ENCODE data around the gene PKD1L1. TPM values are rescaled to one million over a fixed set of nuclear protein-coding genes. Genes with fewer than 3 reads are reported as not detected.

Gene PKD1L1
- total and polyA plus RNA-seq, 12 donors, result 0.11 to 1.0 (median 0.17) TPM; not detected in 1

DNA sequence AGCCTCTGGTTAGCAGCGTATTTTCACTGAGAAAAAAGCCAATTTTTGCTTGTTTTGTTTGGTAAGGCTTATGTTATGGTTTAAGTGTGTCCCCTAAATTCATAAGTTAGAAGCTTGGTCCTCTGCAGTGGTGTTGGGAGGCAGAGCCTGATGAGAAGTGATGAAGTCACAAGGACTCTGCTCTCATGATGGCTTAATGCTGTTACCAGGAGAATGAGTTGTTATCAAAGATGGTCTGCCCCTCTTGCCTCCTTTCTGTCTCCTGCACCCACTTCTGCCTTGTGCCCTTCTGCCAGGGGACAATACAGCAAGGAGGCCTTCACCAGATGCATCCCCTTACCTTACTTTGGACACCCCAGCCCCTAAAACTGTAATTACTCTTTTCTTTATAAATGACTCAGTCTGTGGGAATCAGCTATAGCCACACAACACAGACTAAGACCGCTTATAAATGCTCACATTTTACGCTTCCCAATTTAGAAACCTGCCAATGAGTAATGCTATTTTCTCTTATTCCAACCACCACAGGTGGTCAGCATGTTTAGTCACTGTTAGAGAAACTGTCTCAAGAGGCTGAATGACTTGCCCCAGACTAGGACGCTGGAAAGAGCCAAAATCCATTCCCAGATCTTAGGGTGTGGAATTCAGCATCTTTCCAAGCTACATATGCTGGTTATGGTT lies 6.1 kb upstream of the PKD1L1 start:
- WGBS, 4 donors, result 92 to 99% (median 94%) methylated on average over 4 of the region's 4 CpGs
- Histone ChIP-seq H3K9me3 (replicated peaks in 1 of 3) (no peaks in the 10 kb centered on the region), H3K36me3 (replicated peaks in 1 of 2) (peaks cover 0 to 10% of the 10 kb centered on the region in 2 donors), H3K27me3 (no peaks in the 10 kb centered on the region), H3K27ac (no peak overlapping the region), H3K4me3 (no peak overlapping the region), H3K4me1 (replicated peaks in 1 of 2) (no peaks in the 10 kb centered on the region)
- TF ChIP-seq, protein P1, sequence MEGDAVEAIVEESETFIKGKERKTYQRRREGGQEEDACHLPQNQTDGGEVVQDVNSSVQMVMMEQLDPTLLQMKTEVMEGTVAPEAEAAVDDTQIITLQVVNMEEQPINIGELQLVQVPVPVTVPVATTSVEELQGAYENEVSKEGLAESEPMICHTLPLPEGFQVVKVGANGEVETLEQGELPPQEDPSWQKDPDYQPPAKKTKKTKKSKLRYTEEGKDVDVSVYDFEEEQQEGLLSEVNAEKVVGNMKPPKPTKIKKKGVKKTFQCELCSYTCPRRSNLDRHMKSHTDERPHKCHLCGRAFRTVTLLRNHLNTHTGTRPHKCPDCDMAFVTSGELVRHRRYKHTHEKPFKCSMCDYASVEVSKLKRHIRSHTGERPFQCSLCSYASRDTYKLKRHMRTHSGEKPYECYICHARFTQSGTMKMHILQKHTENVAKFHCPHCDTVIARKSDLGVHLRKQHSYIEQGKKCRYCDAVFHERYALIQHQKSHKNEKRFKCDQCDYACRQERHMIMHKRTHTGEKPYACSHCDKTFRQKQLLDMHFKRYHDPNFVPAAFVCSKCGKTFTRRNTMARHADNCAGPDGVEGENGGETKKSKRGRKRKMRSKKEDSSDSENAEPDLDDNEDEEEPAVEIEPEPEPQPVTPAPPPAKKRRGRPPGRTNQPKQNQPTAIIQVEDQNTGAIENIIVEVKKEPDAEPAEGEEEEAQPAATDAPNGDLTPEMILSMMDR (IDR thresholded peaks at IDR 0.05), result no peak
- TF ChIP-seq POLR2A (IDR thresholded peaks at IDR 0.05), result no peak
- DNase-seq, result no peak
- intact Hi-C loops (cut with DNase I), result no loop called here

DNA sequence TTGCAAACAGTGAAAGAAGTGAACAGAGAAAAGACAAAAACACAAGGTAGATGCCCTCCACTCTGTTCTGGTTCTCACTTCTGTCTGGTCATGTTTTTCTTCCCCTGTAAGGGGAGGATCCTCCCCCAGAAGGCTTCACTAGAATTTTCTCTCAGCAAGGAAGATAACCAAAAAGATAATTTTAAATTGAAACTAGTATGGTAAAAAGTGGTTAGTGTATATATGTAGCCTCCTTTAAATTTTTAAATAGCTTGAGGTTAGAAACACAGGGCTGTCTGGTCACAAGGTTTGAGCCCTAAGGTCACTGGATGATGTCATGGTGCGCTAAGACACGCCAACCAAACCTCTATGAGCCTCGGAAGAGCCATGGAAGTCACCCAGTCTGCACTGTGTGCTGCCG lies 5.6 kb upstream of the PKD1L1 start:
- intact Hi-C loops (cut with DNase I), result no loop called here
- WGBS, 4 donors, result 75 to 95% (median 92%) methylated on average over 4 of the region's 4 CpGs
- Histone ChIP-seq H3K27ac (no peak overlapping the region), H3K4me1 (replicated peaks in 1 of 2) (no peaks in the 10 kb centered on the region), H3K27me3 (no peaks in the 10 kb centered on the region), H3K9me3 (replicated peaks in 1 of 3) (no peaks in the 10 kb centered on the region), H3K4me3 (no peak overlapping the region), H3K36me3 (replicated peaks in 1 of 2) (peaks cover 0 to 10% of the 10 kb centered on the region in 2 donors)
- TF ChIP-seq, protein P1 (IDR thresholded peaks at IDR 0.05), result no peak
- no peak for TF ChIP-seq POLR2A (IDR thresholded peaks at IDR 0.05)
- DNase-seq, result no peak

DNA sequence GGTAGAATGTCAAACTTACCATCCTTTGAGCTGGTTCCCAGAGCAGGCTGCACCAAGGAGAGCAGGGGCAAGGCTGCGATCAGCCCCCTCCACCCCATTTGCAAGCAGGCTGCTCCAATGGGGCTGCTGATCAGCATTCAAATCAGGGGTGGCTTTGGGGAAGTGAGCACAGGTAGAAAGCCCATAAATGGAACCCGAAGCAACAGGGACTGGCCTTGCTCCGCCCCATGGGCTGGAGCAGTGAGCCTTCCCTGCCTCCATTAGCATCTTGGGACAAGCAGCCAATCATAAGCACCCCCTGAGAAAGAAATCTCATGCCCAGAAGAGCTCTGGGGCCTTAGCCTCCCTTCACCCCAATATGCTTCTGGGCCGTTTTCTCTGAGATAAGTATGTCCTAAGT lies 4.0 kb upstream of the PKD1L1 start:
- Histone ChIP-seq H3K9me3 (replicated peaks in 1 of 3) (no peaks in the 10 kb centered on the region), H3K27me3 (no peaks in the 10 kb centered on the region), H3K27ac (no peak overlapping the region), H3K4me1 (replicated peaks in 1 of 2) (no peaks in the 10 kb centered on the region), H3K36me3 (replicated peaks in 1 of 2) (peaks cover 0 to 10% of the 10 kb centered on the region in 2 donors), H3K4me3 (no peak overlapping the region)
- 70 to 94% (median 87%) methylated on average over 2 to 4 of the region's 4 CpGs for WGBS, 4 donors
- DNase-seq, result no peak
- no peak for TF ChIP-seq POLR2A (IDR thresholded peaks at IDR 0.05)
- TF ChIP-seq, protein P1 (IDR thresholded peaks at IDR 0.05), result no peak
- intact Hi-C loops (cut with DNase I), result no loop called here

DNA sequence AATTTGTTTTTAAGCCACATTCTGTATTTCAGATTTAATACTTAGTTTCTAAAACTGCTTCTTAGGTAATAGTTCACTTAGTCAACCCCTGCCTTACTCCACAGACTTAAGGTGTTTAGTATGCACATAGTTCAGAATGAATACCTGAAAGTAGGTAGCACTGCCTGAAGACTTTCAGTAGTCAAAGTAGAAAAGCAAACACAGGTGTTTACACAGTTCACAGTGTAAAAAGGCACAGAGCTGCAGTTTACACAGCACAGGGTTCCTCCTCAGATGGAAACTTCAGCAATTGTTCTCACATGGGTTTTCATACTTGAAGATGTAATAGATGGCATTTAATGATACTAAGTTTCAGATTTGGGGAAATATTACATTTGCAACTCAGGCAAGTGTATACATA lies 3.1 kb upstream of the PKD1L1 start:
- Histone ChIP-seq H3K4me1 (replicated peaks in 1 of 2) (no peaks in the 10 kb centered on the region), H3K27me3 (no peaks in the 10 kb centered on the region), H3K36me3 (replicated peaks in 1 of 2) (peaks cover 0 to 10% of the 10 kb centered on the region in 2 donors), H3K4me3 (no peak overlapping the region), H3K9me3 (replicated peaks in 1 of 3) (no peaks in the 10 kb centered on the region), H3K27ac (no peak overlapping the region)
- DNase-seq, result no peak
- intact Hi-C loops (cut with DNase I), result no loop called here
- TF ChIP-seq, protein P1 (IDR thresholded peaks at IDR 0.05), result no peak
- no peak for TF ChIP-seq POLR2A (IDR thresholded peaks at IDR 0.05)

Measured in adrenal gland (tissue), 12 donors.